Neural progenitor cell (in vitro differentiated cells): ENCODE results near the gene SPATA16.

Experiments
- CTCF ChIP-seq: fragments of 200-600 bp; sonication (generic); IDR thresholded peaks from 2 replicates; pipeline ENCODE4 v1.5.1; 2017; ENCODE audit warnings: antibody characterized with exemption, mild to moderate bottlenecking
- EZH2 ChIP-seq: fragments of 200-600 bp; sonication (generic); IDR thresholded peaks from 2 replicates; pipeline ENCODE4 v1.6.1; 2017; ENCODE audit warnings: antibody characterized with exemption, mild to moderate bottlenecking, moderate library complexity
- EZH2phosphoT487 ChIP-seq: fragments of 200-600 bp; sonication (generic); IDR thresholded peaks from 2 replicates; pipeline ENCODE4 v1.6.1; 2017; ENCODE audit warnings: antibody characterized with exemption

GRCh38 chr3:172911142-172911541 is 229.9 kb downstream of the SPATA16 start:
- TF ChIP-seq CTCF (no peak), EZH2 (no peak), EZH2phosphoT487 (no peak)
